Keratinocyte (primary cell): ENCODE data around the gene ZP1. TPM values are rescaled to one million over a fixed set of nuclear protein-coding genes. Genes with fewer than 3 reads are reported as not detected.

Experiments
- DNase-seq: peaks from one replicate; pipeline ENCODE4 v3.0.0-alpha.2; 2011; ENCODE audit warnings: low read depth, missing footprints, low spot score
- FAIRE-seq: peaks from 2 replicates; lab custom pipeline; 2011; peaks lifted over from hg19 to GRCh38; lab: Jason Lieb, UNC
- H2AFZ ChIP-seq: 2 replicates; pipeline ENCODE4 v1.6.0; 2012; ENCODE audit warnings: low read length, control low read depth, inconsistent platforms; ENCODE audit not compliant: control insufficient read depth
- H3K27ac ChIP-seq: 2 replicates; pipeline ENCODE4 v1.5.1; 2011; ENCODE audit warnings: low read length; ENCODE audit not compliant: control insufficient read depth, insufficient read depth
- H3K27me3 ChIP-seq: 3 replicates; pipeline ENCODE4 v1.6.0; 2011; ENCODE audit warnings: low read length; ENCODE audit not compliant: control insufficient read depth, insufficient read depth; ENCODE audit errors: extremely low read depth
- H3K36me3 ChIP-seq, 2 experiments: 2 replicates in 1 of 2; 3 replicates in 1 of 2; pipeline ENCODE4 v1.5.1; 2011; ENCODE audit warnings: low read length in 2 of 2, mild to moderate bottlenecking in 1 of 2; ENCODE audit not compliant: control insufficient read depth in 2 of 2, insufficient read depth in 2 of 2; ENCODE audit errors: extremely low read depth in 1 of 2
- H3K4me1 ChIP-seq: 3 replicates; pipeline ENCODE4 v1.5.1; 2011; ENCODE audit warnings: low read length; ENCODE audit not compliant: control insufficient read depth, insufficient read depth; ENCODE audit errors: extremely low read depth
- H3K4me2 ChIP-seq: 3 replicates; pipeline ENCODE4 v1.6.0; 2011; ENCODE audit warnings: low read depth, low read length; ENCODE audit not compliant: control insufficient read depth, insufficient read depth; ENCODE audit errors: extremely low read depth
- H3K4me3 ChIP-seq, 3 experiments: fragments of 200-600 bp in 1 of 3; sonication (generic) in 1 of 3; 2 replicates in 2 of 3; 3 replicates in 1 of 3; pipeline ENCODE4 v1.5.1; 2011 to 2016; ENCODE audit warnings: low read length in 3 of 3, mild to moderate bottlenecking in 3 of 3, control low read depth in 2 of 3, inconsistent platforms in 1 of 3, low read depth in 1 of 3, mixed read lengths in 1 of 3, mixed run types in 1 of 3, moderate library complexity in 1 of 3; ENCODE audit not compliant: control insufficient read depth in 2 of 3, insufficient read depth in 2 of 3; ENCODE audit errors: extremely low read depth in 1 of 3
- H3K79me2 ChIP-seq: 2 replicates; pipeline ENCODE4 v1.6.0; 2012; ENCODE audit warnings: low read length; ENCODE audit not compliant: control insufficient read depth, insufficient read depth
- H3K9ac ChIP-seq: 3 replicates; pipeline ENCODE4 v1.6.0; 2011; ENCODE audit warnings: low read length; ENCODE audit not compliant: control insufficient read depth, insufficient read depth; ENCODE audit errors: extremely low read depth
- H3K9me1 ChIP-seq: 3 replicates; pipeline ENCODE4 v1.6.0; 2011; ENCODE audit warnings: low read length; ENCODE audit not compliant: control insufficient read depth, insufficient read depth; ENCODE audit errors: extremely low read depth
- H3K9me3 ChIP-seq: 2 replicates; pipeline ENCODE4 v1.5.1; 2012; ENCODE audit warnings: low read depth, low read length; ENCODE audit not compliant: control insufficient read depth
- H4K20me1 ChIP-seq: 3 replicates; pipeline ENCODE4 v1.6.0; 2011; ENCODE audit warnings: low read length; ENCODE audit not compliant: control insufficient read depth, insufficient read depth; ENCODE audit errors: extremely low read depth
- EZH2 ChIP-seq: IDR thresholded peaks from one replicate; pipeline ENCODE4 v1.6.1; 2012; ENCODE audit warnings: inconsistent platforms, mild to moderate bottlenecking, low read length, moderate library complexity
- dilution Hi-C: fragments of 300-500 bp; cut with MboI; formaldehyde crosslinking; loops from one replicate; pipeline ENCODE4 v1.7.0; 2020; ENCODE audit warnings: low sequenced_read_pairs; ENCODE audit not compliant: extremely low pct_ligation_motif_present
- polyA plus RNA-seq, 5 experiments: library from polyadenylated mRNA; depleted of rRNA in 3 of 5; stranded (reverse) in 3 of 5; stranded (forward) in 1 of 5; unstranded in 1 of 5; fragments of >200 nt; gene quantifications; 1 replicate in 1 of 5; 2 replicates in 3 of 5; 3 replicates in 1 of 5; pipeline versions ENCODE4 v1.2.1 to v1.2.3, GENCODE V29; 2011 to 2012; ENCODE audit warnings: missing spikeins in 2 of 5, low read depth in 1 of 5, low replicate concordance in 1 of 5
- TF ChIP-seq, protein P1 (sequence below), 3 experiments: IDR thresholded peaks in 1 of 3; conservative IDR thresholded peaks in 1 of 3; optimal IDR thresholded peaks in 1 of 3; 2 replicates in 2 of 3; 3 replicates in 1 of 3; pipeline versions ENCODE3 to v1.5.1; 2011; ENCODE audit warnings: low read length in 3 of 3, mild to moderate bottlenecking in 3 of 3, moderate library complexity in 2 of 3, control low read depth in 1 of 3, inconsistent platforms in 1 of 3; ENCODE audit not compliant: insufficient read depth in 2 of 3; ENCODE audit errors: extremely low read depth in 1 of 3

Gene ZP1
- polyA plus RNA-seq, 1 donor (not counting 4 experiments of a cell fraction or from before 2014, with no cell fraction given), result not detected

DNA sequence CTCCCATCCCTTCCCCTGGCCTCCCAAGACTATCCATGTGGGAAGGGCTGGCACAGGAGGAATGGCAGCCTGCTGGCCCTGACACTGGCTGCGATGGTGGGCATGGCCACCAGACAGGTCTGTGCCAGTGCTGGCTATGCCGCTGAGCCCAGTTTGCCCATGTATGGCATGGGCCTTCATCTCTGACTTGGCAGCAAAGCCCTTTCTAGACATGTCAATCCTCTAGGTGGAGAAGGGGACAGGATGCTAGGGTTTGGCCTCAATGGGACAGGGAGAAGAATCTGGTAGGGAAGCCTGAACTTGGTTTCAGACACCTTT is 8.8 kb downstream of the ZP1 start:
- Histone ChIP-seq H3K27ac (no peak overlapping the region), H2AFZ (no peak overlapping the region), H3K4me3 (no peak overlapping the region), H3K36me3 (peaks cover 3 to 8% of the 10 kb centered on the region in 2 experiments), H3K9ac (no peak overlapping the region), H3K79me2 (no peaks in the 10 kb centered on the region), H3K9me1 (no peaks in the 10 kb centered on the region), H3K4me2 (no peak overlapping the region), H3K9me3 (no peaks in the 10 kb centered on the region), H3K27me3 (no peaks in the 10 kb centered on the region), H4K20me1 (no peaks in the 10 kb centered on the region), H3K4me1 (no peaks in the 10 kb centered on the region)
- DNase-seq, result no peak
- no peak for FAIRE-seq
- TF ChIP-seq EZH2, result no peak
- TF ChIP-seq, protein P1, sequence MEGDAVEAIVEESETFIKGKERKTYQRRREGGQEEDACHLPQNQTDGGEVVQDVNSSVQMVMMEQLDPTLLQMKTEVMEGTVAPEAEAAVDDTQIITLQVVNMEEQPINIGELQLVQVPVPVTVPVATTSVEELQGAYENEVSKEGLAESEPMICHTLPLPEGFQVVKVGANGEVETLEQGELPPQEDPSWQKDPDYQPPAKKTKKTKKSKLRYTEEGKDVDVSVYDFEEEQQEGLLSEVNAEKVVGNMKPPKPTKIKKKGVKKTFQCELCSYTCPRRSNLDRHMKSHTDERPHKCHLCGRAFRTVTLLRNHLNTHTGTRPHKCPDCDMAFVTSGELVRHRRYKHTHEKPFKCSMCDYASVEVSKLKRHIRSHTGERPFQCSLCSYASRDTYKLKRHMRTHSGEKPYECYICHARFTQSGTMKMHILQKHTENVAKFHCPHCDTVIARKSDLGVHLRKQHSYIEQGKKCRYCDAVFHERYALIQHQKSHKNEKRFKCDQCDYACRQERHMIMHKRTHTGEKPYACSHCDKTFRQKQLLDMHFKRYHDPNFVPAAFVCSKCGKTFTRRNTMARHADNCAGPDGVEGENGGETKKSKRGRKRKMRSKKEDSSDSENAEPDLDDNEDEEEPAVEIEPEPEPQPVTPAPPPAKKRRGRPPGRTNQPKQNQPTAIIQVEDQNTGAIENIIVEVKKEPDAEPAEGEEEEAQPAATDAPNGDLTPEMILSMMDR (optimal IDR thresholded peaks at IDR 0.05 in 1 of 3, IDR thresholded peaks at IDR 0.05 in 1 of 3, conservative IDR thresholded peaks at IDR 0.05 in 1 of 3; ENCODE audit: extremely low read depth in 1 of 3, insufficient read depth in 2 of 3, low read length in 3 of 3), result no peak
- dilution Hi-C loops, result no loop called here

DNA sequence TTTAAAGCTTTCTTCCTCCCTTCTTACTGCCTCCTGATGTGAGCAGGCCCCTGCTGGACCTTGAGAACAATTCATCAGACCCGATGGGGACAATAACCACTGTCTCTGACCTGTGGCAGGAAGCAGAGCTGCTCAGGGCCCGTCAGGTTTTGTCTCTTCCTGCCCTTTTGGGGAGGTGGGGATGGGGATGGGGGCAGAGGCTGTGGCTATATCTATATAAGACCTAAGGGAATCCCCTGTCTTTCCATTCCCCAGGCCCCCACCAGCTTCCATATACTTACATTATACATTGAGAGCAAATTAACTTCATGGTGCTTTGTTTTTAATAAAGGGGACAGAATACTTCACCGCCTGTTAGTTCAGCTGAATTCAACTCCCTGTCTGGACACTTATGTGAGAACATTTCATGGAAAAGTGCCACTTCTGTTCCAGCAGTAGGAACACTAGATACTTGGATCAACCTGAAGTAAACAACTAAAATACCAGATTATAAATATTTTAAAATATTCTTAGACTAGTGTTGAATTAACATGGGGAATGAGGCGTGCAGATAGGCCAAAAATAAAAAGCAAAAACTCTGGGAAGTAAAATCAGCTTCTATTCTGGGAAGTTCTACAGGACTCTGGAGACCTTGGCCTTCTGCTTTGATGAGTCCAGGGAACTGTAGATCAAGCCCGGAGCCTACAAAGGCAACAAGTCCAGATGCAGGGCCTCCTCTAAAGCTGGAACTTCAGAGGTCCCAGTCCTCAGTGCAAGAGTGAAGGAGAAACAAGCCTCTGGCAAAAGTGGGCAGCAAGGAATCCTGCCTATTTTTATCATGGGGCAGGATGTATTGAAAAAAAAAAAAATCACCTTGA is 11.1 kb downstream of the ZP1 start:
- no peak overlapping the region for H3K4me3 ChIP-seq
- H3K9me1 ChIP-seq, result no peaks in the 10 kb centered on the region
- TF ChIP-seq EZH2, result no peak
- TF ChIP-seq, protein P1 (optimal IDR thresholded peaks at IDR 0.05 in 1 of 3, IDR thresholded peaks at IDR 0.05 in 1 of 3, conservative IDR thresholded peaks at IDR 0.05 in 1 of 3; ENCODE audit: extremely low read depth in 1 of 3, insufficient read depth in 2 of 3, low read length in 3 of 3), result no peak
- no peaks in the 10 kb centered on the region for H3K79me2 ChIP-seq
- no peak overlapping the region for H3K27ac ChIP-seq
- dilution Hi-C loops, result no loop called here
- H3K27me3 ChIP-seq, result no peaks in the 10 kb centered on the region
- H3K4me1 ChIP-seq, result no peaks in the 10 kb centered on the region
- H3K9me3 ChIP-seq, result no peaks in the 10 kb centered on the region
- no peak overlapping the region for H3K9ac ChIP-seq
- no peaks in the 10 kb centered on the region for H4K20me1 ChIP-seq
- H3K36me3 ChIP-seq, result peaks cover 3 to 8% of the 10 kb centered on the region in 2 experiments
- FAIRE-seq, result no peak
- no peak overlapping the region for H3K4me2 ChIP-seq
- no peak for DNase-seq
- no peak overlapping the region for H2AFZ ChIP-seq
